ENCODE results near the gene SLC24A4.

Gene SLC24A4

DNA sequence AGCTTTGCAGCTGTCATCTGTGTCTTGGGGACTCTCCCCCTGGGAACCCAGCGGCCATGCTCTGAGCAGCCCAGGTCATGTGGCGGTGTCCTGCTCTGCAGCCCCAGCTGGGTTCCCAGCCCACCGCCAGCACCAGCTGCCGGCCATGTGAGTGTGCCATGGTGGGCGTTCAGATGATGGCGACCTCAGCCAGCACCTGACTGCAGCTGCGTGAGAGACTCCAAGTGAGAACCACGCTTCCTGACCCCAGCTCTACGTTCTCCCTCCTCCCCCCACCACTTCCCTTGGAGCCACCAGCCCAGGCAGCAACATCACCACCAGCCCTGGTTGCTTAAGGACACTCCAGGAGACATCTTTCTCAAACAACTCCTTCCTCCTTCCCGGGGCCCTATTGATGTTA lies 68.8 kb downstream of the SLC24A4 start:
- H2AFZ ChIP-seq (ENCODE audit: low read depth, low read length, severe bottlenecking), result no peak overlapping the region
- H3F3A ChIP-seq (ENCODE audit: insufficient read depth), result no peaks in the 10 kb centered on the region
- no peaks in the 10 kb centered on the region for H3K27me3 ChIP-seq (ENCODE audit: low read length)
- H3K9me2 ChIP-seq (replicated peaks; ENCODE audit: insufficient read depth, low read length), result no peaks in the 10 kb centered on the region
- H3K9me3 ChIP-seq (ENCODE audit: insufficient read depth, low read length), result no peaks in the 10 kb centered on the region
- H3K79me2 ChIP-seq (ENCODE audit: insufficient read depth, low read length), result no peaks in the 10 kb centered on the region
- H3K27ac ChIP-seq (ENCODE audit: low read depth, low read length), result no peak overlapping the region
- H3K9ac ChIP-seq (ENCODE audit: low read length), result no peak overlapping the region
- TF ChIP-seq, protein P1, sequence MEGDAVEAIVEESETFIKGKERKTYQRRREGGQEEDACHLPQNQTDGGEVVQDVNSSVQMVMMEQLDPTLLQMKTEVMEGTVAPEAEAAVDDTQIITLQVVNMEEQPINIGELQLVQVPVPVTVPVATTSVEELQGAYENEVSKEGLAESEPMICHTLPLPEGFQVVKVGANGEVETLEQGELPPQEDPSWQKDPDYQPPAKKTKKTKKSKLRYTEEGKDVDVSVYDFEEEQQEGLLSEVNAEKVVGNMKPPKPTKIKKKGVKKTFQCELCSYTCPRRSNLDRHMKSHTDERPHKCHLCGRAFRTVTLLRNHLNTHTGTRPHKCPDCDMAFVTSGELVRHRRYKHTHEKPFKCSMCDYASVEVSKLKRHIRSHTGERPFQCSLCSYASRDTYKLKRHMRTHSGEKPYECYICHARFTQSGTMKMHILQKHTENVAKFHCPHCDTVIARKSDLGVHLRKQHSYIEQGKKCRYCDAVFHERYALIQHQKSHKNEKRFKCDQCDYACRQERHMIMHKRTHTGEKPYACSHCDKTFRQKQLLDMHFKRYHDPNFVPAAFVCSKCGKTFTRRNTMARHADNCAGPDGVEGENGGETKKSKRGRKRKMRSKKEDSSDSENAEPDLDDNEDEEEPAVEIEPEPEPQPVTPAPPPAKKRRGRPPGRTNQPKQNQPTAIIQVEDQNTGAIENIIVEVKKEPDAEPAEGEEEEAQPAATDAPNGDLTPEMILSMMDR (IDR thresholded peaks at IDR 0.05; ENCODE audit: insufficient read depth, low read length, poor library complexity, severe bottlenecking), result no peak
- TF ChIP-seq EZH2phosphoT487 (conservative IDR thresholded peaks at IDR 0.05; ENCODE audit: low read length), result no peak
- H3K4me2 ChIP-seq (ENCODE audit: low read depth, low read length, poor library complexity, severe bottlenecking), result no peak overlapping the region
- H3K4me3 ChIP-seq (ENCODE audit: insufficient read depth, low read length, poor library complexity, severe bottlenecking), result no peak overlapping the region
- no peaks in the 10 kb centered on the region for H3K36me3 ChIP-seq (ENCODE audit: low read length)
- no peaks in the 10 kb centered on the region for H4K20me1 ChIP-seq (ENCODE audit: low read depth, low read length)

DNA sequence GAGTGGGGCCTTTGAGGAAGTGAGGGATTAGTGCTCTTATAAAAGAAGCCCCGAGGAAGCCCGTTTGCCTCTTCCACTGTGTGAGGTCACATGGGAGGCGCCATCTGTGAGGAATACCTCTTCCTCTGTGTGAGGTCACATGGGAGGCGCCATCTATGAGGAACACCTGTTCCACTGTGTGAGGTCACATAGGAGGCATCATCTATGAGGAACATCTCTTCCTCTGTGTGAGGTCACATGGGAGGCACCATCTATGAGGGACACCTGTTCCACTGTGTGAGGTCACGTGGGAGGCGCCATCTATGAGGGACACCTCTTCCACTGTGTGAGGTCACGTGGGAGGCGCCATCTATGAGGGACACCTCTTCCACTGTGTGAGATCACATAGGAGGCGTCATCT lies 69.7 kb downstream of the SLC24A4 start:
- Histone ChIP-seq H3K4me3 (ENCODE audit: insufficient read depth, low read length, poor library complexity, severe bottlenecking) (no peak overlapping the region), H3K9ac (ENCODE audit: low read length) (no peak overlapping the region), H2AFZ (ENCODE audit: low read depth, low read length, severe bottlenecking) (no peak overlapping the region), H3K9me3 (ENCODE audit: insufficient read depth, low read length) (no peaks in the 10 kb centered on the region), H3K27me3 (ENCODE audit: low read length) (no peaks in the 10 kb centered on the region), H3K27ac (ENCODE audit: low read depth, low read length) (no peak overlapping the region), H4K20me1 (ENCODE audit: low read depth, low read length) (no peaks in the 10 kb centered on the region), H3F3A (ENCODE audit: insufficient read depth) (no peaks in the 10 kb centered on the region), H3K36me3 (ENCODE audit: low read length) (no peaks in the 10 kb centered on the region), H3K79me2 (ENCODE audit: insufficient read depth, low read length) (no peaks in the 10 kb centered on the region), H3K4me2 (ENCODE audit: low read depth, low read length, poor library complexity, severe bottlenecking) (no peak overlapping the region), H3K9me2 (replicated peaks; ENCODE audit: insufficient read depth, low read length) (no peaks in the 10 kb centered on the region)
- TF ChIP-seq, protein P1 (IDR thresholded peaks at IDR 0.05; ENCODE audit: insufficient read depth, low read length, poor library complexity, severe bottlenecking), result no peak
- no peak for TF ChIP-seq EZH2phosphoT487 (conservative IDR thresholded peaks at IDR 0.05; ENCODE audit: low read length)

DNA sequence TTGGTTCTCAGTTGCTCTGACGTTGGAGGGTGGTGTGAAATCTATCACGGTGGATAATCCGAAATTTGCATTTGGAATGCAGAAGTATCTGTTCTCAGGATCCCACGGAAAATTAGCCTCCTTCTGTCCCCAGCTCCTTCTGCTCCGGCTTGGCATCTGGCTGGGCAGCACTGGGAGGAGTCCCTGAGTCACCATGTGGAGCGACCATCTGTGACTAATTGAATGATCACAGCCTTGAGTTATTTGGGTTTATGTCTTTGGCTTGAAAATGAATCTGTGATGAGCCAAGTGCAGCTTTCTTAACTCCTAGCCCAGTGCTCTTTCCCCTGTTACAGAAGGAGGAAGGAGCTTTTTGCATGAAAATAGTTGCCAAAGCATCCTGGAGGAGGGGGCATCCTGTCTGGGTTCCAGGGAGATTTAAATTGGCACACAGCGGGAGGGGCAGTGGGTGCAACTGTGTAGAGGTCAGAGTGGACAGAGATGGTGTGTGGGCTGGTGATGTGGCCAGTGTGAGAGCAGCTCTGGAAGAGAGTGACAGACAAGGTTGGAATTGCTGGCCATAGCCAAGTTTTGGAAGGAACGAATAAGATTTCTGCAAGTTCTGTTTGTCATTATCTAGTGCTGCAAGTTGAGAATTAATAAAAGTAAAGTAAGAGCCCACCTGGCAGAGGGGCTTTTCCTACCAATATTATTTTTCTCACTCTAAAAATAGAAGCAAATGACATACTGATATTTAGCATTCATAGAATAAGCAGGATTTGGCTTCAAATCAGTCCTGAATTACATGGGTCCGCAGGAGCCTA lies 74.4 kb downstream of the SLC24A4 start:
- Histone ChIP-seq H2AFZ (ENCODE audit: low read depth, low read length, severe bottlenecking) (no peak overlapping the region), H3K27ac (ENCODE audit: low read depth, low read length) (no peak overlapping the region), H3K36me3 (ENCODE audit: low read length) (no peaks in the 10 kb centered on the region), H3K4me3 (ENCODE audit: insufficient read depth, low read length, poor library complexity, severe bottlenecking) (no peak overlapping the region), H3K79me2 (ENCODE audit: insufficient read depth, low read length) (no peaks in the 10 kb centered on the region), H4K20me1 (ENCODE audit: low read depth, low read length) (no peaks in the 10 kb centered on the region), H3K9ac (ENCODE audit: low read length) (no peak overlapping the region), H3F3A (ENCODE audit: insufficient read depth) (no peaks in the 10 kb centered on the region), H3K9me3 (ENCODE audit: insufficient read depth, low read length) (0 out of 2 replicates have a peak, but pooled peaks cover 3% of the 10 kb centered on the region), H3K4me2 (ENCODE audit: low read depth, low read length, poor library complexity, severe bottlenecking) (no peak overlapping the region), H3K9me2 (replicated peaks; ENCODE audit: insufficient read depth, low read length) (no peaks in the 10 kb centered on the region), H3K27me3 (ENCODE audit: low read length) (no peaks in the 10 kb centered on the region)
- TF ChIP-seq, protein P1 (IDR thresholded peaks at IDR 0.05; ENCODE audit: insufficient read depth, low read length, poor library complexity, severe bottlenecking), result no peak
- no peak for TF ChIP-seq EZH2phosphoT487 (conservative IDR thresholded peaks at IDR 0.05; ENCODE audit: low read length)
